ENCODE results near the gene SERPINA12. TPM values are rescaled to one million over a fixed set of nuclear protein-coding genes. Genes with fewer than 3 reads are reported as not detected.

The SERPINA12 gene
- total and polyA plus RNA-seq, 4 donors, result 0.28 TPM; not detected in 3

- TF ChIP-seq TAF1 (conservative IDR thresholded peaks at IDR 0.05), result no peak
- no peaks in the 10 kb centered on the region for H3K9me3 ChIP-seq (ENCODE audit: control insufficient read depth in 4 of 4, low read length in 3 of 4)
- no peaks in the 10 kb centered on the region for H3K27me3 ChIP-seq (ENCODE audit: control insufficient read depth in 4 of 4, insufficient read depth in 4 of 4, low read length in 3 of 4)
- peaks cover 0 to 3% (median 1%) of the 10 kb centered on the region in 4 donors for H3K36me3 ChIP-seq (ENCODE audit: control insufficient read depth in 4 of 4, insufficient read depth in 3 of 4, low read depth in 1 of 4, low read length in 3 of 4)
- H3K27ac ChIP-seq (ENCODE audit: low read depth in 1 of 2, low read length in 2 of 2), result no peak overlapping the region
- H3K4me3 ChIP-seq (ENCODE audit: low read depth in 1 of 3, low read length in 3 of 3), result no peak overlapping the region
- H3K9ac ChIP-seq (ENCODE audit: low read depth in 1 of 2, low read length in 2 of 2), result no peak overlapping the region
- peaks cover 17 to 35% (median 30%) of the 10 kb centered on the region in 4 donors for H3K4me1 ChIP-seq (ENCODE audit: control insufficient read depth in 4 of 4, insufficient read depth in 4 of 4, low read length in 3 of 4)
- 99% methylated on average over 1 of the region's 1 CpG for WGBS
- no peak for DNase-seq (ENCODE audit: low spot score)
Measured at GRCh38 chr14:94557327-94557726, 48.1 kb upstream of the SERPINA12 start.

- no peak for DNase-seq (ENCODE audit: low spot score)
- no peaks in the 10 kb centered on the region for H3K9me3 ChIP-seq (ENCODE audit: control insufficient read depth in 4 of 4, low read length in 3 of 4)
- no peak overlapping the region for H3K4me3 ChIP-seq (ENCODE audit: low read depth in 1 of 3, low read length in 3 of 3)
- H3K4me1 ChIP-seq (ENCODE audit: control insufficient read depth in 4 of 4, insufficient read depth in 4 of 4, low read length in 3 of 4), result peaks cover 15 to 26% (median 22%) of the 10 kb centered on the region in 4 donors
- H3K9ac ChIP-seq (ENCODE audit: low read depth in 1 of 2, low read length in 2 of 2), result no peak overlapping the region
- H3K27me3 ChIP-seq (ENCODE audit: control insufficient read depth in 4 of 4, insufficient read depth in 4 of 4, low read length in 3 of 4), result no peaks in the 10 kb centered on the region
- 93% methylated on average over 9 of the region's 9 CpGs for WGBS
- H3K27ac ChIP-seq (ENCODE audit: low read depth in 1 of 2, low read length in 2 of 2), result no peak overlapping the region
- TF ChIP-seq HNF4A (conservative IDR thresholded peaks at IDR 0.05) (no peak), TAF1 (conservative IDR thresholded peaks at IDR 0.05) (no peak), FOXA2 (IDR thresholded peaks at IDR 0.05) (no peak), HNF4G (IDR thresholded peaks at IDR 0.05) (no peak), ZBTB33 (IDR thresholded peaks at IDR 0.05) (no peak), REST (IDR thresholded peaks at IDR 0.05) (no peak), FOXA1 (IDR thresholded peaks at IDR 0.05) (no peak), EGR1 (IDR thresholded peaks at IDR 0.05; ENCODE audit: low read depth in 2 of 2) (no peak), SP1 (IDR thresholded peaks at IDR 0.05) (no peak), CTCF (IDR thresholded peaks at IDR 0.05; ENCODE audit: low read depth, low read length, missing input control) (no peak), NR2F2 (IDR thresholded peaks at IDR 0.05) (no peak), ATF3 (IDR thresholded peaks at IDR 0.05) (no peak), GABPA (IDR thresholded peaks at IDR 0.05 in 1 of 2, conservative IDR thresholded peaks at IDR 0.05 in 1 of 2) (no peak), MAX (IDR thresholded peaks at IDR 0.05) (no peak), RAD21 (IDR thresholded peaks at IDR 0.05) (no peak), YY1 (IDR thresholded peaks at IDR 0.05) (no peak), RXRA (IDR thresholded peaks at IDR 0.05) (no peak), JUND (IDR thresholded peaks at IDR 0.05) (no peak)
- H3K36me3 ChIP-seq (ENCODE audit: control insufficient read depth in 4 of 4, insufficient read depth in 3 of 4, low read depth in 1 of 4, low read length in 3 of 4), result peaks cover 0 to 3% (median 1%) of the 10 kb centered on the region in 4 donors
Measured at GRCh38 chr14:94555991-94556390, 46.7 kb upstream of the SERPINA12 start.
